DND-41 (cell line): Measurements from ENCODE around the gene HEXIM2.

Experiments
- ATAC-seq: fragments of 200-7000 bp; cut with Tn5 transposase; 3 replicates; pipeline ENCODE4 v1.9.1; 2021; ENCODE audit warnings: low read depth; ENCODE audit not compliant: insufficient read depth
- DNase-seq: peaks from one replicate; pipeline ENCODE4 v3.0.0-alpha.2; 2020
- H2AFZ ChIP-seq: 2 replicates; pipeline ENCODE4 v1.6.0; 2012; ENCODE audit warnings: low read depth, low read length
- H3K27ac ChIP-seq: 2 replicates; pipeline ENCODE4 v1.5.1; 2012; ENCODE audit warnings: low read length, inconsistent platforms
- H3K27me3 ChIP-seq: fragments of 200-600 bp; sonication (generic); 2 replicates; pipeline ENCODE4 v1.6.0; 2012; ENCODE audit warnings: low read length, mild to moderate bottlenecking, inconsistent platforms; ENCODE audit not compliant: insufficient read depth, poor library complexity
- H3K36me3 ChIP-seq: 2 replicates; pipeline ENCODE4 v1.5.1; 2012; ENCODE audit warnings: low read length, inconsistent platforms; ENCODE audit not compliant: insufficient read depth
- H3K4me1 ChIP-seq: 2 replicates; pipeline ENCODE4 v1.5.1; 2012; ENCODE audit warnings: mild to moderate bottlenecking, low read length; ENCODE audit not compliant: insufficient read depth
- H3K4me2 ChIP-seq: 2 replicates; pipeline ENCODE4 v1.6.0; 2012; ENCODE audit warnings: mild to moderate bottlenecking, moderate library complexity, low read length, inconsistent platforms; ENCODE audit not compliant: insufficient read depth
- H3K4me3 ChIP-seq, 2 experiments: fragments of 200-600 bp in 1 of 2; shearing (Covaris generic) in 1 of 2; 2 replicates each; pipeline ENCODE4 v1.5.1; 2012 to 2016; ENCODE audit warnings: inconsistent platforms in 2 of 2, low read length in 2 of 2, mild to moderate bottlenecking in 2 of 2, low read depth in 1 of 2, moderate library complexity in 1 of 2
- H3K79me2 ChIP-seq: 2 replicates; pipeline ENCODE4 v1.6.0; 2012; ENCODE audit warnings: low read length, inconsistent platforms; ENCODE audit not compliant: insufficient read depth
- H3K9ac ChIP-seq: 2 replicates; pipeline ENCODE4 v1.6.0; 2012; ENCODE audit warnings: low read depth, mild to moderate bottlenecking, inconsistent platforms, low read length, moderate library complexity
- H3K9me3 ChIP-seq: 2 replicates; pipeline ENCODE4 v1.5.1; 2012; ENCODE audit warnings: low read length, moderate library complexity, mild to moderate bottlenecking, inconsistent platforms; ENCODE audit not compliant: insufficient read depth, severe bottlenecking
- H4K20me1 ChIP-seq: 2 replicates; pipeline ENCODE4 v1.6.0; 2012; ENCODE audit warnings: low read length; ENCODE audit not compliant: insufficient read depth
- CTCF ChIP-seq: IDR thresholded peaks from 2 replicates; pipeline ENCODE4 v1.5.1; 2012; ENCODE audit warnings: borderline replicate concordance, low read length, moderate library complexity, mild to moderate bottlenecking; ENCODE audit not compliant: poor library complexity, severe bottlenecking; ENCODE audit errors: extremely low read depth
- EZH2 ChIP-seq: IDR thresholded peaks from 3 replicates; pipeline ENCODE4 v1.6.1; 2012; ENCODE audit warnings: borderline replicate concordance, low read depth, mild to moderate bottlenecking, moderate library complexity, low read length, inconsistent platforms; ENCODE audit not compliant: severe bottlenecking

Gene HEXIM2

GRCh38 chr17:45118691-45119090, 43.0 kb upstream of the HEXIM2 start:
- no peak overlapping the region for H2AFZ ChIP-seq
- H3K4me1 ChIP-seq: no peaks in the 10 kb centered on the region
- H3K9me3 ChIP-seq: no peaks in the 10 kb centered on the region
- no peaks in the 10 kb centered on the region for H3K36me3 ChIP-seq
- no peak overlapping the region for H3K27ac ChIP-seq
- DNase-seq (no peak), ATAC-seq (no peak)
- TF ChIP-seq CTCF: no peak
- no peak for TF ChIP-seq EZH2
- H3K9ac ChIP-seq: no peak overlapping the region
- H3K79me2 ChIP-seq: no peaks in the 10 kb centered on the region
- no peak overlapping the region for H3K4me2 ChIP-seq
- H3K27me3 ChIP-seq: no peaks in the 10 kb centered on the region
- no peak overlapping the region for H3K4me3 ChIP-seq
- no peaks in the 10 kb centered on the region; the same call in 1 of the 2 replicates for H4K20me1 ChIP-seq

- Histone ChIP-seq H3K4me2 (no peak overlapping the region), H3K9me3 (no peaks in the 10 kb centered on the region), H2AFZ (no peak overlapping the region), H3K4me3 (no peak overlapping the region), H4K20me1 (no peaks in the 10 kb centered on the region; the same call in 1 of the 2 replicates), H3K9ac (no peak overlapping the region), H3K27ac (no peak overlapping the region), H3K79me2 (no peaks in the 10 kb centered on the region), H3K36me3 (no peaks in the 10 kb centered on the region), H3K4me1 (no peaks in the 10 kb centered on the region), H3K27me3 (no peaks in the 10 kb centered on the region)
- no peak for DNase-seq
- no peak for TF ChIP-seq EZH2
- no peak for TF ChIP-seq CTCF
- no peak for ATAC-seq
These were observed 41.7 kb upstream of the HEXIM2 start for GRCh38 chr17:45119964-45120363.

GRCh38 chr17:45120558-45120957, 41.1 kb upstream of the HEXIM2 start:
- Histone ChIP-seq H3K79me2 (no peaks in the 10 kb centered on the region), H3K4me3 (no peak overlapping the region), H3K4me2 (no peak overlapping the region), H3K36me3 (no peaks in the 10 kb centered on the region), H3K27me3 (no peaks in the 10 kb centered on the region), H2AFZ (no peak overlapping the region), H4K20me1 (no peaks in the 10 kb centered on the region; the same call in 1 of the 2 replicates), H3K9me3 (no peaks in the 10 kb centered on the region), H3K9ac (no peak overlapping the region), H3K4me1 (no peaks in the 10 kb centered on the region), H3K27ac (no peak overlapping the region)
- ATAC-seq (no peak), DNase-seq (no peak)
- no peak for TF ChIP-seq CTCF
- no peak for TF ChIP-seq EZH2

GRCh38 chr17:45121055-45121454, 40.6 kb upstream of the HEXIM2 start:
- Histone ChIP-seq H3K4me3 (no peak overlapping the region), H4K20me1 (no peaks in the 10 kb centered on the region; the same call in 1 of the 2 replicates), H3K79me2 (no peaks in the 10 kb centered on the region), H3K4me1 (no peaks in the 10 kb centered on the region), H3K36me3 (no peaks in the 10 kb centered on the region), H3K4me2 (no peak overlapping the region), H2AFZ (no peak overlapping the region), H3K9me3 (no peaks in the 10 kb centered on the region), H3K9ac (no peak overlapping the region), H3K27ac (no peak overlapping the region), H3K27me3 (no peaks in the 10 kb centered on the region)
- TF ChIP-seq CTCF (no peak), EZH2 (no peak)
- ATAC-seq (no peak), DNase-seq (no peak)
